ENCODE measurements around the gene QPCT. TPM values are rescaled to one million over a fixed set of nuclear protein-coding genes. Genes with fewer than 3 reads are reported as not detected.

The QPCT gene
- total RNA-seq, 1 donor from 2014 or later: 2.1 TPM

DNA sequence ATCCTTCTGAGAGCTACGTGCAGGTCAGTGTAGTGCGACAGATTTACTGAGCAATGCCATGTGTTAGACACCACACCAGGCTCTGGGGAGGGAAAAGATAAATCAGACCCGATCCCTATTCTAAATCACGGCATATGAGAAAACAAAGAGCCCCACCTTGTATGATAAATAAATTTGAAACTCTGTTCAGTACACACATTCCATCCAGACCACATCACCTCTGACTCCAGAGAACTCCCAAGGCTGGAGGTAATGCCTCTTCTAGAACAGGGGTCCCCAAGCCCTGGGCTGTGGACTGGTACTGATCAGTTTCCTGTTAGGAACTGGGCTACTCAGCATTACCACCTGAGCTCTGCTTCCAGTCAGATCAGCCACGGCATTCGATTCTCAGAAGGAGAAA is 77.3 kb downstream of the QPCT start:
- Mint-ChIP-seq H3K4me3 (no peak overlapping the region), H3K9me3 (peaks cover 3% of the 10 kb centered on the region), H3K27me3 (peaks cover 9% of the 10 kb centered on the region), H3K36me3 (ENCODE audit: low read depth) (no peaks in the 10 kb centered on the region), H3K27ac (no peak overlapping the region), H3K4me1 (no peaks in the 10 kb centered on the region)
- no peak for DNase-seq
- intact Hi-C loops (cut with micrococcal nuclease): no loop called here

DNA sequence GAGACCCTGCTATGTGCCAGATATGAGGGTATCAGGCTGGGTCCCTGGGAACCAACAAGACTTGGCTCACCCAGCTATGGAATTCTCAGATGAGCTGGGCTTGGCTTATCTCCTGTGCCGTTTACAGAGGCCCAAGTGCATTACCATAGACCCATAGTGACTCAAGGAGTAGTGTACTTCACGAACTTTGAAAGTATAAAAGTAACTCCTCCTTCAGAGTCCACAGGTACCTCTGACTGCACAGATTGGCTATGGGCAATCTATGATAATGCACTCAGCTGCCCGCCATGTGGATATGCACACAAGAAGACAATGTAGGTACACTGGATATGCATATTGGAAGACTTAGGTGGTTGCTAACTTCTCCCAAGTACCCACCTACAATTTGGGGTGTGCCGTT is 78.4 kb downstream of the QPCT start:
- H3K27me3 Mint-ChIP-seq: peaks cover 9% of the 10 kb centered on the region
- no peak overlapping the region for H3K27ac Mint-ChIP-seq
- no peak overlapping the region for H3K4me3 Mint-ChIP-seq
- peaks cover 3% of the 10 kb centered on the region for H3K9me3 Mint-ChIP-seq
- H3K36me3 Mint-ChIP-seq (ENCODE audit: low read depth): no peaks in the 10 kb centered on the region
- no peak for DNase-seq
- H3K4me1 Mint-ChIP-seq: no peaks in the 10 kb centered on the region
- intact Hi-C loops (cut with micrococcal nuclease): no loop called here

Other genes with a start within 250 kb of the QPCT start
- gene EIF2AK2, start 187.7 kb upstream of the QPCT start, total RNA-seq: 44.5 and 46.7 TPM in 2 replicates
- not detected in 2 replicates for gene SULT6B1, start 156.0 kb upstream of the QPCT start, total RNA-seq
- 43.4 and 46.6 TPM in 2 replicates for gene CEBPZOS, start 148.1 kb upstream of the QPCT start, total RNA-seq
- 63.2 and 68.2 TPM in 2 replicates for gene CEBPZ, start 113.0 kb upstream of the QPCT start, total RNA-seq
- gene NDUFAF7, start 113.0 kb upstream of the QPCT start, total RNA-seq: 24.3 and 28.9 TPM in 2 replicates
- 20.2 and 21.9 TPM in 2 replicates for gene PRKD3, start 19.8 kb upstream of the QPCT start, total RNA-seq